ENCODE data around the gene GATA5.

The GATA5 gene

DNA sequence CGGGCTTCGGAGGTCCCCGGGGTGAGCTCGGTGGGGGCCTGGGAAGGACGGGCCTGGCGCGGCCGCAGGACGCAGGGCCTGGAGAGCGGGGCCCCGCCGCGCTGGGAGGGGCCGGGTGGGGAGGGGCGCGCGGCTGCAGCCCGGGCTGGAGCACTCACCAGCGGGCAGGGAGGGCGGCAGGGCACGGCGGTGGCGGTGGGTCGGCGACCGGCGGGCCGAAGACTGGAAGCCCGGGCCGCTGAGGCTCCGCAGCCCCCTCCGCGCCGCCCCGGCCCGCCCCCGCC lies at the start of gene GATA5:
TSS of gene GATA5 (minus strand) at position 224 of the 284 bp plus-strand sequence. CDS start 474 bp downstream, outside the sequence.
- no peak for DNase-seq

DNA sequence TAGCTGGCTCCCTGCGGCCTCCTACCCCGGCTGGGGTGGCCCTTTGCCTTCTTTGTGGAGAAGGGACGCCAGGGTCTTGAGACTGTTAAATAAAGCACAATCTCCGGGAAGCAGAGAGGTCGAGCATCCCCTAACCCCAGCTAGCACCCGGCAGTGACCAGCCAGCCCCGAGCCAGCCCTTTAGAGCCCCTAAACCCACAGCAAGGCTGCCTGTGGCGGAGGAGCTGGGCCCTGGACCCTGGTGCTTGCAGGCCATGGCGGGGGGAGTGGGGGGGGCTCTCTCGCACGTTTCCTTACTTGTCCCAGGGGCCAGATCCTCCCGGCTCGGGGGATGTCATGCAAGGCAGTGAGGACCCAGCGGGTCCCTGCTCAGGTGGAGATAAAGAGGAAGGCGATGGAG lies 49.2 kb upstream of the GATA5 start:
- no peak for DNase-seq

- no peak for DNase-seq
Observed at GRCh38 chr20:62524505-62524911, 48.7 kb upstream of the GATA5 start.

GRCh38 chr20:62523473-62524203 lies 47.8 kb upstream of the GATA5 start:
- DNase-seq: peak; percentile 40 to 72

GRCh38 chr20:62522748-62523396 lies 47.1 kb upstream of the GATA5 start:
- no peak for DNase-seq

- no peak for DNase-seq
Observed at GRCh38 chr20:62519826-62520225, 44.0 kb upstream of the GATA5 start.

DNA sequence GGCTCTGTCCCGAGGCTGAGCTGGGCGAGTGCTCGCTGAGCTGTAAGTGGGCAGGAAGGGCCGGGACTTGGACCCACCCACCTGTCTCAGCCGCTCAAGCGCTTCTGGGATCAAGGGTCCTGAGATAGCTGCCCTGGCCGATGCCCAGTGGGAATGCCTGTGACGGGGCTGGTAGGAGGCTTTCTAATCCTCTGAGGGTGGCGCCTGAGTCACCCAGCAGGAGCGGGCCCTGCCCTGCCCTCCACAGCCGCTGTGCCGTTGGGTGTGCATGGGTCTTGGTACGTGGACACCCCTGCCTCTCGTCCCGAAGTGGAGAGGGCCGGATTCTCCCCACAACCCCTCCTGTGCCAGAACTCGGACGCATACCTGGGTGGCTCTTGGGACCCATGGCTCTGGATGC lies 43.1 kb upstream of the GATA5 start:
- no peak for DNase-seq

GRCh38 chr20:62517901-62518610 lies 42.3 kb upstream of the GATA5 start:
- DNase-seq: no peak

DNA sequence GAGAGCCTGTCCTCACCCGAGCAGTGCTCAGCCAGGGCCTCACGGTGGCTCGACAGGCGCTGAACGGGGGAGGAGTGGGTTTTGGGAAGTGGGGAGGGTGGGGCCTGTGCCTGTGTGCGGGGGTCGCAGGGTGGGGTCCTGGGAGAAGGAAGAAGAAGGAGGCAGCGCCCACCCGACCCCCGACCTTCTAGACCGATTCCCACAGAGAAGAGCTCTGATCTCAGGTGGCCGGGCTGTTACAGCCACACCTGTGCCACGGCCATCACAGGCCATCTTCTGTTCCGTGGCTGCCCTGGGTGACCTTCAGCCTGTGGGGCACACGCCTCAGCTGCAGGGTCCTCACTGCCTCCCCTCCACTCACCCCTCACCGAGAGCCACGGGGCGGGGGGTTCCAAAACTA lies 41.4 kb upstream of the GATA5 start:
- DNase-seq: no peak

- no peak for DNase-seq
Observed at GRCh38 chr20:62516338-62516737, 40.5 kb upstream of the GATA5 start.

GRCh38 chr20:62515826-62516225 lies 40.0 kb upstream of the GATA5 start:
- no peak for DNase-seq

DNA sequence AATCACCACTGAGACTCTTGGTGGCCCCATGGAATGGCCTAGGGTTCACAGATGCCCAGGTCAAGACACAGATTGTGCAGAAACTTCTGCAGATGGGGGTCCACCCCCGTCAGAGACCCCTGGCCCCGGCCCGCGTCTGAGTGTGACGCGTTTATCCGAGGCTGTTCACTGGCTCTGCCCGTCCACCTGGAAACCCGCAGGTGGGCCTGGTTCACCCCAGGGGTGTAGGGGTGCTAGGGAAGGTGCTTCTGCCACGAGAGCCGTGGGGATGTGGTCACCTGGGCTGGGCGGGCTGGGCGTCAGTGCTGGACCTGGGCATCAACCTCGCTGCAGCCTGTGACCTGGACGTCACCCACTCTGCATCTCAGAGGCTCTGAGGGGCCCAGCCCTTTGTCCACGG lies 39.5 kb upstream of the GATA5 start:
- DNase-seq: no peak

DNA sequence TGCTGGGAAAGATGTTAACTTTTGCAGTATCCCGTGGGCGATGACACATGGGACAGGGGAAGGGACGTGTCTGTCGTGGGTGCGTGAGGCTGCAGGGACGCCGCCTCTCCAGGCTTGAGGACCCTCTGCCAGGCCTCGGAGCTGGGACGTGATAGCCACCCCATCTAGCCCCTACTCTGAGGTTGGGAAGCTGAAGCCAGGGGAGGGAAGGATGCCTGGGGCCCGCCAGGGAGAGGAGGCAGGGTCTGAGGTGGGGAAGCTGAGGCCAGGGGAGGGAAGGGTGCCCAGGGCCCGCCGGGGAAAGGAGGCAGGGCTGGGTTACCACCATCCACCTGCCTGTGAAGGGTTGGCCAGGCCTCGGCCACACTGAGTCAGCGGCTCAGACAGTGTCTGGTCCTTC lies 38.2 kb upstream of the GATA5 start:
- DNase-seq: no peak

DNA sequence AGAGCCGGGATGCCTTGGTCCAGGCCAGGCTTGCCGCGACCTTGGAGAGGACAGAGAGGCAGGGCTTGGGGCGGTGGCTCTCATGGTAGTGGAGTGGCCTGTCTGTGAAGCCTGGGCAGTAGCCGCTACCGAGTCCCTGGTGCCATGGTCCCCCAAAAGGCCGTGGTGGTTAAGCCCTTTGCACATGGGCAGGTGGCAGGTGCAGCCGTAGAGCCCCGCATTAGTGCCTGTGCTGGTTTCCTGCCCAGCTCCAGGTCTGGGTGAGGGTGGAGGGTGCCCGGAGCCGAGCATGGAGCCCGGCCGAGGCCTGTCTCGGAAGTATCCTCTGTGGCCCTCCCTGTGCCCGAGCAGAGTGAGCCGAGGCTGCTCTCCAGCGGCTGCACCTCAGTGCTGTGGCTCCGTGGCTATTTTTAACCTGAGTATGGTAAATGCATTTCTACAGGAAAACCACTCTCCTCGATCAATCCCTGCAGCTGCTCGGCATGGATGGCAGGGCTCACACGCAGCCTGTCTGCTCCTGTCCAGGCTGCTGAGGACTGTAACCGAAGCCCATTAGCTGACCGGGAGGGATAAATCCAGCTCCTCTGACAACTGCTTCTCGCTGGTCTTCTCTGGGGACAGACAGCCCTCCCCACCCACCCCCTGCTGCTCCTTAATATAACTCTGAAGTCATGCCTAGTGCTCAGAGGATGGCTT lies 36.3 kb upstream of the GATA5 start:
- no peak for DNase-seq

- no peak for DNase-seq
Observed at GRCh38 chr20:62511300-62511914, 35.6 kb upstream of the GATA5 start.

DNA sequence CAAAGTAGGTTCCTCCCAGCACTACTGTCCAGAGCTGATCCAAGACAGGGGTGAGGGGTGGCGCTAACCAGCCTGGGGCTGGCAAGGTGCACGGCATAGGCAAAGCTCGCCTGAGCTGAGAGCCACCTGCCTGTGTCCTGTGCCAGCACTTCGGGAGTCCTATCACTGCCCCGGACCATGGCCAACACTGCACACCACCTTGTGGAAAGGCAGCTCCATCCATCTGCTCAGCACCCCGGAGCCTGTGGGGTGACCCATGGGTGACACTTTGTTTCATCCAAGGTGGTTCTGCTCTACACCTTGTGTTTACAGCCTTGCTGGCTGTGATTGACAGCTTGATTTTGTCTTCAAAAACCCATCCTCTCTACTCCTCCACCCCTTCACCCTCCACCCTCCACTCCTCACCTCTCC lies 32.9 kb upstream of the GATA5 start:
- DNase-seq: no peak

GRCh38 chr20:62507991-62508640 lies 32.3 kb upstream of the GATA5 start:
- DNase-seq: no peak

DNA sequence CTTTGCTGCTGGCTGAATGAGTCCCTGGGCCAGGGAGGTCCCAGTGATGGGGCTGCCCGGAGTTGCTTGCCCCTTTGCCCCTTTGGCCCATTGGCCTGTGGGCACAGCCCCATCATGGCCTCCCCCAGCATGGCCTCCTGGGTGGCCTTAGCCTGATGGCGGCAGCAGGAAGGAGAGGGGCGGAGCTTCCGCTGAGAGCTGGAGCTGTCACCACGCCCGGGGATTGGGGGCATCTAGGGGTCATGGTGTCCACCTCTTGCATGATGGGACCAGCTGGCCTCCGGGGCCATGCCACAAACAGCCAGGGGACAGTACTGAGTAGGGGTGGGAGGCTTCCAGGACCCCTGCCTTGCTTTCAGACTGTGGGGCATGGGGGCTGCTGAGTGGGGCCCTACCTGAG lies 31.5 kb upstream of the GATA5 start:
- DNase-seq: no peak

DNA sequence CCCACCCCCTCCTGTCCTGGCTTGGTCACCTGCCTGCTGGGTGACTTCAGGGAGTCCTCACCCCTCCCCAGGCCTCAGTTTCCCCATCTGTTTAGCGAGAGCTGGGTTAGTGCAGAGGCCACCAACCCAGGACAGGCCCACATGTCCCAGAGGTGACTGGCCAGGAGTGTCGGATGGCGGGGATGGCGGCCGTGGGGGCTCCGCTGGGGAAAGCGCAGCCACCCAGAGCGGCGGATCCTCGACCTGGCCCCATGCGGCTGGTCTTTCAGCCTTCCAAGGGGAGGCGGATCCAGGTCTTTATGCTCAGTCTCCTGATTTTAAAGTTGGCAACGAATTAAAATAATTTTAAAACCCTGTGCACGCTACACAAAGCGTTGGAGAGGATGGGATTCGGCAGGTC lies 31.0 kb upstream of the GATA5 start:
- no peak for DNase-seq

GRCh38 chr20:62506087-62506486 lies 30.3 kb upstream of the GATA5 start:
- no peak for DNase-seq

GRCh38 chr20:62505337-62506045 lies 29.7 kb upstream of the GATA5 start:
- DNase-seq: no peak

GRCh38 chr20:62504323-62504722 lies 28.5 kb upstream of the GATA5 start:
- no peak for DNase-seq

Measured in activated CD4-positive, alpha-beta T cell treated with anti-CD3 and anti-CD28 coated beads for 4 hours (primary cell).